ENCODE data around the gene KDM5A. TPM values are rescaled to one million over a fixed set of nuclear protein-coding genes. Genes with fewer than 3 reads are reported as not detected.
"Not testable (repeated sequence)": the region's sequence is repeated elsewhere in the genome, so short reads cannot be mapped to it uniquely, and the experiment has no call there.

Gene KDM5A
- total RNA-seq, 1 donor from 2014 or later = 50.2 TPM

- Histone ChIP-seq H2AFZ (replicated peaks) (no peak overlapping the region), H3K9ac (no peak overlapping the region), H3K27me3 (no peaks in the 10 kb centered on the region), H3K27ac (no peak overlapping the region), H3K36me3 (peaks cover 39% of the 10 kb centered on the region), H3K4me2 (no peak overlapping the region), H4K20me1 (ENCODE audit: low read depth) (no peaks in the 10 kb centered on the region), H3F3A (ENCODE audit: low read depth) (no peaks in the 10 kb centered on the region), H3K79me2 (ENCODE audit: low read depth) (no peaks in the 10 kb centered on the region), H3K4me1 (no peaks in the 10 kb centered on the region), H3K9me3 (ENCODE audit: low read depth) (peaks cover 4% of the 10 kb centered on the region), H3K4me3 (no peak overlapping the region)
- no peak overlapping the region for H3K27ac Mint-ChIP-seq
- no peaks in the 10 kb centered on the region for H3K27me3 Mint-ChIP-seq (ENCODE audit: insufficient read depth, low read depth)
- no peak overlapping the region for H3K4me3 Mint-ChIP-seq
- no peaks in the 10 kb centered on the region for H3K4me1 Mint-ChIP-seq
- H3K36me3 Mint-ChIP-seq = peaks cover 58% of the 10 kb centered on the region
- peaks cover 11% of the 10 kb centered on the region for H3K9me3 Mint-ChIP-seq
- no peak for DNase-seq (ENCODE audit: low spot score)
- TF ChIP-seq EZH2 (IDR thresholded peaks at IDR 0.05) (no peak), EZH2phosphoT487 (IDR thresholded peaks at IDR 0.05) (no peak), CTCF (IDR thresholded peaks at IDR 0.05) (no peak)
Observed at GRCh38 chr12:356276-356988, 32.7 kb downstream of the KDM5A start.

GRCh38 chr12:351197-351596, 37.9 kb downstream of the KDM5A start:
- not testable (repeated sequence) for DNase-seq (ENCODE audit: low spot score); H3K9me3 Mint-ChIP-seq; H2AFZ ChIP-seq (replicated peaks); H4K20me1 ChIP-seq (ENCODE audit: low read depth); H3K27me3 ChIP-seq; H3K27ac Mint-ChIP-seq; H3K9ac ChIP-seq; H3K4me3 ChIP-seq; H3K27ac ChIP-seq; H3K4me2 ChIP-seq; H3K27me3 Mint-ChIP-seq (ENCODE audit: insufficient read depth, low read depth); H3K79me2 ChIP-seq (ENCODE audit: low read depth); H3K9me3 ChIP-seq (ENCODE audit: low read depth); H3K4me1 ChIP-seq; H3K4me3 Mint-ChIP-seq; H3K4me1 Mint-ChIP-seq; H3F3A ChIP-seq (ENCODE audit: low read depth)
- H3K36me3 ChIP-seq = peaks cover 32% of the 10 kb centered on the region
- H3K36me3 Mint-ChIP-seq = peaks cover 54% of the 10 kb centered on the region

GRCh38 chr12:349625-350024, 39.5 kb downstream of the KDM5A start:
- H3K27me3 Mint-ChIP-seq (ENCODE audit: insufficient read depth, low read depth); H3K4me2 ChIP-seq; H3K9me3 Mint-ChIP-seq; H3K4me3 Mint-ChIP-seq; H3K4me1 Mint-ChIP-seq; H3K9ac ChIP-seq; H3K27me3 ChIP-seq; H4K20me1 ChIP-seq (ENCODE audit: low read depth); H3K79me2 ChIP-seq (ENCODE audit: low read depth); H3K4me3 ChIP-seq; H2AFZ ChIP-seq (replicated peaks); DNase-seq (ENCODE audit: low spot score); H3K9me3 ChIP-seq (ENCODE audit: low read depth); H3F3A ChIP-seq (ENCODE audit: low read depth); H3K27ac Mint-ChIP-seq; H3K4me1 ChIP-seq; H3K27ac ChIP-seq: not testable (repeated sequence)
- H3K36me3 Mint-ChIP-seq = peaks cover 55% of the 10 kb centered on the region
- peaks cover 32% of the 10 kb centered on the region for H3K36me3 ChIP-seq

GRCh38 chr12:343036-343435, 46.1 kb downstream of the KDM5A start:
- H3K27ac Mint-ChIP-seq; H3K27ac ChIP-seq; H3K4me3 ChIP-seq; H3K9me3 ChIP-seq (ENCODE audit: low read depth); H3K36me3 ChIP-seq; H2AFZ ChIP-seq (replicated peaks); H4K20me1 ChIP-seq (ENCODE audit: low read depth); H3K4me3 Mint-ChIP-seq; H3K9ac ChIP-seq; H3K4me1 Mint-ChIP-seq; H3K9me3 Mint-ChIP-seq; H3K4me2 ChIP-seq; H3K4me1 ChIP-seq; H3K27me3 Mint-ChIP-seq (ENCODE audit: insufficient read depth, low read depth); H3K27me3 ChIP-seq; H3F3A ChIP-seq (ENCODE audit: low read depth): not testable (repeated sequence)
- H3K36me3 Mint-ChIP-seq = peaks cover 63% of the 10 kb centered on the region
- H3K79me2 ChIP-seq (ENCODE audit: low read depth) = peaks cover 14% of the 10 kb centered on the region
- DNase-seq (ENCODE audit: low spot score) = peak; percentile 29

GRCh38 chr12:337039-337438, 52.1 kb downstream of the KDM5A start:
- peaks cover 3% of the 10 kb centered on the region for H3K9me3 Mint-ChIP-seq
- no peak overlapping the region for H3K27ac ChIP-seq
- peaks cover 2% of the 10 kb centered on the region for H3K4me1 Mint-ChIP-seq
- TF ChIP-seq CTCF (IDR thresholded peaks at IDR 0.05) (no peak), EZH2 (IDR thresholded peaks at IDR 0.05) (no peak), EZH2phosphoT487 (IDR thresholded peaks at IDR 0.05) (no peak)
- H3K36me3 Mint-ChIP-seq = peaks cover 48% of the 10 kb centered on the region
- peaks cover 3% of the 10 kb centered on the region for H3F3A ChIP-seq (ENCODE audit: low read depth)
- peaks cover 6% of the 10 kb centered on the region for H3K79me2 ChIP-seq (ENCODE audit: low read depth)
- no peaks in the 10 kb centered on the region for H3K4me1 ChIP-seq
- no peak overlapping the region for H2AFZ ChIP-seq (replicated peaks)
- no peaks in the 10 kb centered on the region for H3K27me3 Mint-ChIP-seq (ENCODE audit: insufficient read depth, low read depth)
- no peaks in the 10 kb centered on the region for H3K9me3 ChIP-seq (ENCODE audit: low read depth)
- H3K27me3 ChIP-seq = no peaks in the 10 kb centered on the region
- H3K36me3 ChIP-seq = no peaks in the 10 kb centered on the region
- no peak overlapping the region for H3K4me3 ChIP-seq
- H4K20me1 ChIP-seq (ENCODE audit: low read depth) = peaks cover 3% of the 10 kb centered on the region
- no peak overlapping the region for H3K9ac ChIP-seq
- no peak overlapping the region for H3K4me2 ChIP-seq
- no peak overlapping the region for H3K4me3 Mint-ChIP-seq
- DNase-seq (ENCODE audit: low spot score) = no peak
- no peak overlapping the region for H3K27ac Mint-ChIP-seq
